ENCODE data around the gene SREK1IP1.

GRCh38 chr5:64765804-64766504 lies 2.5 kb downstream of the SREK1IP1 start:
- TF ChIP-seq POLR2AphosphoS5 (IDR thresholded peaks at IDR 0.05; ENCODE audit: low read depth, low read length) (no peak), REST (IDR thresholded peaks at IDR 0.05; ENCODE audit: insufficient read depth in 1 of 2, low read depth in 2 of 2, low read length in 2 of 2) (no peak)

Data from PFSK-1 (cell line).